ENCODE measurements around the gene NEK10.

Gene NEK10

DNA sequence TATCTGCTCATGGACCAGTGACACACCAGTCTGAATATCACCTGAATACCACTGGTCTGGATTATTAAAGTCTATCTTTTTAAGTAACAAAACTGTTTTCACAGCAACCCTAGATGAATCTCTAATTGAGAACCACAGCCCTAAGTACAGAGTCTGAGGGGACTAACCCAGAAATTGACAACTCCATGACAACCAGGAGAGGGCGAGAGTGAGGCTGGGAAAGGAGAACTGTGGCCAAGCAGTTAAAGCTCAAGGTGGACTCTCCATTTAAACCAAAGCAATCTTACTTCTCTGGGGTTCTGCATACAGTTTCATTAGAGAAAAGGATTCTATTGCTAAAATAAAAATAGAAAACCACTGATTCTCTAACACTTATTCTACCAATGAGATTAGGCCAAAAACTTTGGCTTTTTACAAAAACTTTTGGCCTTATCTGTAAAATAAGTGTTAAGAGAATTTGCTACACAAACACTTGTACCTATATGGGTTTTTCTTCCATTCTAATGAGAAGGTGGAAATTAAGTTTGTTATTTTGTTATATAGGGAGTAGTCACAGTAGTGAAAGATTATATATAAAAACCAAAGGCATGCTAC, 11.4 kb downstream of the NEK10 start:
- H3K9me3 Mint-ChIP-seq: no peaks in the 10 kb centered on the region

DNA sequence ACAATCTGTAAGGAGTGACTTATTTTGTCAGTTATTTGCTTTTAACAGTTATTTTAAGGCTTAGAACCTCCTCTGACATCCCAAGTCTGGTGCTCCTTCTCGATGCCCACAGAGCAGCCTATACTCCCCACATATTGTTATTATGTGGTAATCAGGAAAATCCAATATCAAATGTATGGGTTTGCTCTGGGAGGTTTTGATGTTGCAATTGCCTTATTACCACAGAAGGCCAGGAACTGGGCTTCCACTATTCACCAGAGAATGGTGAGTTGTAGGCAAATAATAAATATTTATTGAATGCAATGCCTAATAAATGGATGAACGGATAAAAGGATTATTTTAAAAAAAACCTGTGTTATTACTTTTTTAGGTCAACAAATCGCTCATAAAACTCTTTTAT, 12.2 kb downstream of the NEK10 start:
- no peak for DNase-seq (ENCODE audit: low spot score in 2 of 2)
- H3K9me3 Mint-ChIP-seq: no peaks in the 10 kb centered on the region
- no peaks in the 10 kb centered on the region for H3K36me3 Mint-ChIP-seq
- no peak for ATAC-seq
- H3K27ac Mint-ChIP-seq: no peak overlapping the region
- peaks cover 4% of the 10 kb centered on the region for H3K4me1 Mint-ChIP-seq
- no peak overlapping the region for H3K4me3 Mint-ChIP-seq

More for the DNA sequence above, 11.4 kb downstream of the NEK10 start:
- DNase-seq (ENCODE audit: low spot score in 2 of 2) (peak; percentile 42 to 76), ATAC-seq (peak; percentile 92)
- Mint-ChIP-seq H3K36me3 (no peaks in the 10 kb centered on the region), H3K4me1 (no peaks in the 10 kb centered on the region), H3K4me3 (no peak overlapping the region), H3K27ac (no peak overlapping the region)

DNA sequence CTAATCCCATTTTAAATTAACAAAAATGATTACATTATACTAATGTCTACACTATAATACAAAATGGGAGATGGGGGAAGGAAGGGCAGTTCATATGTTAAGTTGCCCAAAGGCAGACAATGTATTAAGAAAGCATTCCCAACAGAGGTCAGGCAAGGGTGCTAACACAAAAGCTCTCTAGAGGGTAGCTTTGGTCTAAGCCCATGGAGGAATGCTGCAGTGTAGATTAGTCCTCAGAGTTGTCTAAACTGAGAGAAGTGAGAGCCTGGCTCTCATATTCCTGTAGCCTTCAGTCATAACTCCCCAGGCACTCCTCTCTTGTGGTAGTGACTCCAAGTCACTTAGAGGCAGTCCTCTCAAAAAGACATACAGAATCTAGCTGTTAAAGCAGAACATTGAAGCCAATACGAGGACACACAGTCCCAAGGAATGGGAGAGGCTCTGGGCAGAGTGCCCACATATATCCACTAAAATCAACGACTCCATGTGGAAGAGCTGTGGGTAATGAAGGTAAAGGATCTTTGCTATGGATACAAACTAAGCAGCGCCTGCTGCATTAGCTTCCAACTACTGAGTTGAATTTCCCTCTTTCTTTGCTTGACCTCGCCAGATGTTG, 14.5 kb downstream of the NEK10 start:
- Mint-ChIP-seq H3K36me3 (no peaks in the 10 kb centered on the region), H3K4me3 (no peak overlapping the region), H3K9me3 (no peaks in the 10 kb centered on the region), H3K27ac (no peak overlapping the region), H3K4me1 (peaks cover 20% of the 10 kb centered on the region)
- ATAC-seq (no peak), DNase-seq (ENCODE audit: low spot score in 2 of 2) (no peak)

DNA sequence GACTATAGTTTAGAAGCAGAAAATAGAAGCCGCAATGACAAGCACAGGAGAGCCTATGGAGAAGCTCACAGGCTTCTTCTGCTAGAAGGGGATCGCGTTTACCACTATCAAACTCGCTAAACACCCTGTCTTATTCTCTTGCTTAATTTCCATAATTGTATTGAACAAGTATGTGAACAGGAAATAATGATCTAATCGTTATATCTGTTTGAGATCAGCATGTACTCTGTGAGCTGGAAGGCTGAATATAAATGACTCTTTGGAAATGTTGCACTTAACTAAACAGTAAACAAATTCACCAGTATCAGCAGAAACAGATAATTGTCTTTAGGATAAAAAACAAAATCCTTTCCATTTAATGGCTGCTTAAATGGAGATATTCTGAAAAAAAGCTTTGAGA, 15.0 kb downstream of the NEK10 start:
- DNase-seq (ENCODE audit: low spot score in 2 of 2) (no peak), ATAC-seq (no peak)
- Mint-ChIP-seq H3K4me1 (peaks cover 26% of the 10 kb centered on the region), H3K4me3 (no peak overlapping the region), H3K27ac (no peak overlapping the region), H3K9me3 (no peaks in the 10 kb centered on the region), H3K36me3 (no peaks in the 10 kb centered on the region)

DNA sequence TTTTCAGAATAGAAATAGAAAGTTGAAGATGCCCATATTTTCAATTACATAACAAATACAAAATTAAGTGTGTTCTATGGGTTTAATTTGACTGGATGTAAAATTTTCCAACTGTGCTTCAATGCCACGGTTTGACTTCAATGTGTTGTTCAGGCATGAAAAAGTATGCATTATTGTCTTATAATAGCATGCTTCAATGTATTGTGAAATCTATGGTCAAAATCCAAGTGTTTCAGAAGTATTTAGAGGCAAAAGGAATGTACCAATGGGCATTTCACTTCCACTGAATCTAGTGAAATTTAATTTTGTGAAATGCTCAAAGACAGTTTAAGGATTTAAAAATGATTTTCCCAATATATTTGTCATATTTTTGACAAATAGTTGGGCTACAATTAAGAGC, 16.0 kb downstream of the NEK10 start:
- Mint-ChIP-seq H3K9me3 (no peaks in the 10 kb centered on the region), H3K27ac (no peak overlapping the region), H3K36me3 (no peaks in the 10 kb centered on the region), H3K4me1 (peaks cover 34% of the 10 kb centered on the region), H3K4me3 (no peak overlapping the region)
- ATAC-seq (no peak), DNase-seq (ENCODE audit: low spot score in 2 of 2) (no peak)

DNA sequence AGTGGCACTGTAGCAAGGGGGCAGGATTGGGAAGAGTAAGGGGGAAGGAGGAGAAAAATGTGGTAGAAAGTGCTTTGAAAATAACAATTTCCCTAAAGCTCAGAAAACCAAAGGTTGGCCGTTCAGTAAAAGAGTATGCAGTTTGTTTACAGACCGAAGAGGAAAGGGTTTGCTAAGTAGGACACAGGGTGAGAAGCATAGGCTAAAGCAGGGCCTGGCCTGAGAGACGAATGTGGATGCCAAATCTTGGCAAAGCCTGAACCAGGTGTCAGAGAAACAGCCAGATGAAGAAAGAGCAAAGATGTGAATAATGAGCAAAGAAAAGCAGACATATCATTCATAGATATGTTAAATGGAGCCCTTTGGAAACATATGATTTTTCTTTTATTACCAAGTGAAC, 17.1 kb downstream of the NEK10 start:
- no peak for DNase-seq (ENCODE audit: low spot score in 2 of 2)
- Mint-ChIP-seq H3K9me3 (no peaks in the 10 kb centered on the region), H3K36me3 (no peaks in the 10 kb centered on the region), H3K27ac (no peak overlapping the region), H3K4me3 (no peak overlapping the region), H3K4me1 (peaks cover 34% of the 10 kb centered on the region)
- ATAC-seq: no peak

DNA sequence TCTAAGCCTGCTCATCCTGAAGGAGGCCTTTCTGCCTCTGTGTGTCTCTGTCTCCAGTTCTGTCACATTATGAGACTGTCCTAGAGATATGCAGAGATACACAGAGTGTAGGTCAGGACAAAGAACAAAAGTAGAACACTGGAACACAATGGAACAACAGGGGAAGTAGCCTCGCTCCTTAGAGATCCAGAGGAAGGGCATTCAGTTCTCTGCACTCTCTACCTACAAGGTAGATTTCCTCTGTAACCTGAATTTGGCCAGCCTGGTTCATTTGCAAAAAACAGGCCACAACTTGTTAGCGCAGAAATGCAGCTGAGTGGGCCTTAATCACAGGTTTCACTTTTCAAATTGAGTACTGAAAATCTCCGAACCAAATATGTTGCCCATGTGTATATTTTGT, 19.4 kb downstream of the NEK10 start:
- H3K27ac Mint-ChIP-seq: peak overlapping the region; percentile 78

DNA sequence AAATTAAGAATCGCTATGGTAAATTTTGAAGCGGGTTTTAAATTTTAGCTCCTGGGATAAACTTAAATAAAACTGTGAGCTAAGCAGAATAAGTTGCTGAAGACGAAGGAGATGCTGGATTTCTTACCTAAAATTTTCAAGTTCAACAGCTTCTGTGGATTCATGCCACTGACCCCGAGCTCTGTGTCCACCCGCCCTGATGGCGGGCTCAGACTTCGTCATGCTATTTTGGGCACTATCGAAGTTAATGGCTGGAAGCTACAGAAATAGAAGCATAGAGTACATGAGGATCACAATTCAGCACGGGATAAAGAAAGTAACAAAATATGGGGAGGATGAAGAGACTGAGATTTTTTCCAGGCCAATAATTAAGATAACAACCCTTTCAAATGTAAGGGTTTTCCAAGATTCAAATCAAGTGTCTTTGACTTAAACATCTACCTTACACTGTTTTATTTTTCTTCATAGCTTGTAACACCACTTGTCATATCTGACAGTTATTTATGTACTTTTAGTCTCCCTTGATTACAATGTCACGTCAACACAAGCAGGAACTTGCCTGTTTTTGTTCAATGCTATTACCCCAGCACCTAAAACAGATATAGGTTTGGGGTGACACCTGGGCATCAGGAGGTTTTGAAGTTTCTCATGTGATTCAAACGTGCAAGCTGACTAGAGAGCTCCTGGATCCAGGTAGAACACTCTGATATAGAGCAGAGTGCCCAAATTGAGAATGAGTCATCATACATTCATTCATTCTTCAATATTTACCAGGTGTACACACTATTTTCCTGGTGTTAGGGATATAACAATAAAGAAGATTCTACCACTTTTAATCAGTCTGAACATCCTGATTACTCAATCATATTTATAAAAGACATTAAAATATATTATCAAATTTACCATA, 23.0 kb downstream of the NEK10 start:
- DNase-seq (ENCODE audit: low spot score in 2 of 2) (no peak), ATAC-seq (no peak)
- H3K27ac Mint-ChIP-seq: no peak overlapping the region
- no peaks in the 10 kb centered on the region for H3K36me3 Mint-ChIP-seq
- H3K9me3 Mint-ChIP-seq: no peaks in the 10 kb centered on the region
- no peak overlapping the region for H3K4me3 Mint-ChIP-seq
- peaks cover 33% of the 10 kb centered on the region for H3K4me1 Mint-ChIP-seq

More for the DNA sequence above, 19.4 kb downstream of the NEK10 start:
- no peak for DNase-seq (ENCODE audit: low spot score in 2 of 2)
- peak overlapping the region; percentile 31 for H3K4me3 Mint-ChIP-seq
- peak; percentile 53 for ATAC-seq
- H3K9me3 Mint-ChIP-seq: no peaks in the 10 kb centered on the region
- peaks cover 41% of the 10 kb centered on the region for H3K4me1 Mint-ChIP-seq
- H3K36me3 Mint-ChIP-seq: no peaks in the 10 kb centered on the region

DNA sequence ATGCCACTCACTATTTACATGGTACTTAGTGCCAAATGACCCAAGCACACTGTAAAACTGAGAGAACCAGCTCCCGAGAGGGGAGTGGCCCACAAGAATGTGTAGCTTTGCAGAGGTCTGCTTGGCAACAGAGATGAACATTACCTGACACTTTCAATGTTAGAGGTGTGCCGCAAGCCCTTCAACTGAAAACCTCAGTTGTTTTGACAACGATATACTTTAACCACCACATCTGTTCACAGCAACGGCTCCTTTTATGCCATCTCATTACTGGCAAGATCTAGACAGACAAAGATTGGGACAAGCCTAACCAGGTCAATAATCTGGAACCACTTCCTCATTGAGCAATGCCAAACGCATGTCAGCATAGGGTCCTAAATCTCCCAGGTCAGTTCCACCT, 23.7 kb downstream of the NEK10 start:
- Mint-ChIP-seq H3K4me3 (no peak overlapping the region), H3K4me1 (peaks cover 28% of the 10 kb centered on the region), H3K9me3 (no peaks in the 10 kb centered on the region), H3K27ac (no peak overlapping the region), H3K36me3 (no peaks in the 10 kb centered on the region)
- no peak for DNase-seq (ENCODE audit: low spot score in 2 of 2)
- ATAC-seq: peak; percentile 92

DNA sequence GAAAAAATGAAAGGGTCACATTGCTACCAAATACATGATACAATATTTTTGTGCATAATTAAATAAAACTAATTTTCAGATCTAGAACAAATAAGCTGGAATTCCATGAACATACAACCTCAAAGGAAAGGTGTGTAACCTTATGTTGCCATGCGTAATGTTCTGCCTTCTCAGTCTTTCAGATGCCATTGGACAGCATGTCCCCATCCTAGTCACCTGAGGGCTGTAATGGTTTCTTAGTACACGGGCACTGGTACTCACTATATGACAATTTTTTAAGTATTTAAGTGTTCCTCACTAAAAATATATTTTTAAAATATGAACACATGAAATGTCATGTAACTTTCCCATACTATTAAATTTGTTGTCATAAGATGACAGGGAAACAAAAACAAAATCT, 24.1 kb downstream of the NEK10 start:
- Mint-ChIP-seq H3K4me3 (no peak overlapping the region), H3K27ac (no peak overlapping the region), H3K36me3 (no peaks in the 10 kb centered on the region), H3K9me3 (no peaks in the 10 kb centered on the region), H3K4me1 (peaks cover 24% of the 10 kb centered on the region)
- ATAC-seq: no peak
- DNase-seq (ENCODE audit: low spot score in 2 of 2): no peak

DNA sequence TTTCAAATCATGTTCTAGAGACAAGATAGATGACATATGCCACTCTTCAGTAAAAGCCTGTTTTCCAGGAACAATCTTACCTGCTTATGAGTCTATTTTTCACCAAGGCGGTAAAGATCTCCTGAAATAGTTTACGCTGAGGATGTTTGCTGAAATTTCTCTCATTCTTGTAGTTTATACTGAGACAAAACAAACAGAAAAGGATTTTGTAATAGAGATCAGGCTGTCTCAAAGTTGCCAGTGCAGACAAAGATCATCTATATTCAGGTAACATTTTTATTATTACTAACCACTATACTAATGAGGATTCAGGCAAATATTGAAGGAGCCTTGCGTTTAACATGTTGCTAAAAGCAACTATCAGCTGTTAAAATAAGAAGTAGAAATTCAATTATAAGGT, 25.0 kb downstream of the NEK10 start:
- no peak for DNase-seq (ENCODE audit: low spot score in 2 of 2)
- no peaks in the 10 kb centered on the region for H3K36me3 Mint-ChIP-seq

DNA sequence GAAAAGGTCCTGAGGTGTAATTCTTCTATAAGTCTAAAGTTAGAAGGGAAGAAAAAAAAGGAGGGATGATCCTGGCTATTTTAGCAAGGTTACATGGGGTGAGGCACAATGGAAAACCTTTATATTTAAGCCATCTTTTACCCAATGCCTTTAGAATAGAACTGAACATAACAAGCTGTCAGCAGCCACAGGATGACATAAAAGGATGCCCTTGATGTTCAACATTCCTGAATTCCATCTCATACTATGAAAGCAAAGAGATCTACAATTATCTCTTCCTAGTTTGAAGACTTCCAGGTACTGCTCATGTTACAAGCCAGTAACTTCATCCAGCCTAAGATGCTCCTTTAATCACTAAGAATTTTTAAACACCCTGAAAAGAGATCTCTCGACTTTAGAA, 26.9 kb downstream of the NEK10 start:
- no peak for ATAC-seq
- Mint-ChIP-seq H3K9me3 (no peaks in the 10 kb centered on the region), H3K27ac (no peak overlapping the region), H3K4me3 (no peak overlapping the region), H3K4me1 (peaks cover 7% of the 10 kb centered on the region), H3K36me3 (no peaks in the 10 kb centered on the region)
- DNase-seq (ENCODE audit: low spot score in 2 of 2): no peak

More for the DNA sequence above, 25.0 kb downstream of the NEK10 start:
- Mint-ChIP-seq H3K4me1 (peaks cover 16% of the 10 kb centered on the region), H3K4me3 (no peak overlapping the region), H3K27ac (no peak overlapping the region), H3K9me3 (no peaks in the 10 kb centered on the region)
- no peak for ATAC-seq

DNA sequence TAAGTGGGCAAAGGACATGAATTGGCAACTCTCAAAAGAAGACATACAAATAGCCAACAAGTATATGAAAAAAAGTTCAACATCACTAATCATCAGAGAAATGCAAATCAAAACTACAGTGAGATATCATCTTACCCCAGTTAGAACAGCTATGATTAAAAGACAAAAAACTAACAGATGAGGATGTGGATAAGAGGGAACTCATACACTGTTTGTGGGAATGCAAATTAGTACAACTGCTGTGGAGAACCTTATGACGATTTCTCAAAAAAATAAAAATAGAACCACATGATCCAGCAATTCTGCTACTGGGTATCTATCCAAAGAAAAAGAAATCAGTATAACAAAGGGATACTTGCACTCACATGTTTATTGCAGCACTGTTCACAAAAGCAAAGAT, 28.6 kb downstream of the NEK10 start:
- peaks cover 3% of the 10 kb centered on the region for H3K4me1 Mint-ChIP-seq
- H3K27ac Mint-ChIP-seq: no peak overlapping the region
- H3K36me3 Mint-ChIP-seq: no peaks in the 10 kb centered on the region
- ATAC-seq (no peak), DNase-seq (ENCODE audit: low spot score in 2 of 2) (no peak)
- H3K9me3 Mint-ChIP-seq: no peaks in the 10 kb centered on the region
- no peak overlapping the region for H3K4me3 Mint-ChIP-seq

DNA sequence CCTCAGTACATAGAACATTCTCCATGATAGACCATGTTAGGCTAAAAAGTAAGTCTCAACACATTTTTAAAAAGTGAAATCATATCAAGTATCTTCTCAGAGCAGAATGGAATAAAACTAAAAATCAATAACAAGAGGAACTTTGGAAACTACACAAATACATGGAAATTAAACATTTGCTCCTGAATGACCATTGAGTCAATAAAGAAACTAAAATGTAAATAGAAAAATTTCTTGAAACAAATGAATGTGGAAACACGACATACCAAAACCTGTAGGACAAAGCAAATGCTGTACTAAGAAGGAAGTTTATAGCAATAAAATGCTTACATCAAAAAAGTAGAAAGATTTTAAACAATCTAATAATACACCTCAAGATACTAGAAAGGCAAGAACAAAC, 33.6 kb downstream of the NEK10 start:
- Mint-ChIP-seq H3K4me1 (no peaks in the 10 kb centered on the region), H3K9me3 (no peaks in the 10 kb centered on the region)

DNA sequence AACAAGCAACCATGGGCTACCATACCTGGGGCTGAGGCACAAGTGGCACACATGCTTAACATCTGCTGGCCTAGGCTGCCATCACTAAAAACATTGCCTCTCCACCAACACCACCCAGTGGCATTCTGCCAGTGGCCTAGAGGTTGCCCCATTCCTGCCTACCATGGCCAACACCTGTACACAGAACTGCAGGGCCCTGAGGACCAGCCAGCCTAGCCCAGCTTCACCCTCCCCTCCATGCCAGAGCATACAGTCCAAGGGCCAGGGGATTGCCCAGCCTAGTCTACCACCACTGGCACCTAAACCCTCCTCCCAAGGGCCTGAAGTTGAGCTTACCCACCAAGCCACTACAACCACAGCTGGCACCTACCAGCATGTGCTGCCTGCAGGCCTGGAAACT, 35.3 kb downstream of the NEK10 start:
- peak; percentile 11 for ATAC-seq
- no peak for DNase-seq (ENCODE audit: low spot score in 2 of 2)

More for the DNA sequence above, 33.6 kb downstream of the NEK10 start:
- H3K27ac Mint-ChIP-seq: no peak overlapping the region
- ATAC-seq (no peak), DNase-seq (ENCODE audit: low spot score in 2 of 2) (no peak)
- H3K4me3 Mint-ChIP-seq: no peak overlapping the region
- no peaks in the 10 kb centered on the region for H3K36me3 Mint-ChIP-seq

More for the DNA sequence above, 35.3 kb downstream of the NEK10 start:
- Mint-ChIP-seq H3K27ac (no peak overlapping the region), H3K4me3 (no peak overlapping the region), H3K9me3 (no peaks in the 10 kb centered on the region), H3K4me1 (no peaks in the 10 kb centered on the region), H3K36me3 (no peaks in the 10 kb centered on the region)
